Measurements from ENCODE around the gene DNER. TPM values are rescaled to one million over a fixed set of nuclear protein-coding genes. Genes with fewer than 3 reads are reported as not detected.

DNER gene
- polyA plus RNA-seq, 1 donor (not counting 4 experiments of a cell fraction or from before 2014, with no cell fraction given) = 8.5 TPM

DNA sequence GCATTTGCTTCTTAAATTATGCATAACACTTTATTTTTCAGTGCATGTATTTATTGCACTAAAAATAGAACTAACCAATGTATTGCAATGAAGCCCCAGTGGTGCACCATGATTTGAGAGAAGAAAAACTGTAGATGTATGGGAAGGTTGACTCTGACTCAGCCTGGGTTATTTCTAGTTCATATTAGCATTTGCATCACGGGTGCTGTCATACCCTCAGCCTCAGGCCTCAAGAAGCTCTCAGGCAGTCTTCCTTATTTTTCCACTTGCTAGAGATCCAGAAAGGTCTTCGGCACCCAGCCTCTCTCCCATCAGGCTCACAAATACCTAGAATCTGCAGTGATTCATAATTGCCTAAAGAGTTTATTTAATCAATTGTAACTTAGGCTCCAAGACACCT is 148.0 kb downstream of the DNER start:
- Histone ChIP-seq H3K9me3 (ENCODE audit: control insufficient read depth, low read depth, low read length) (no peaks in the 10 kb centered on the region), H3K4me2 (ENCODE audit: control insufficient read depth, extremely low read depth, insufficient read depth, low read depth, low read length) (no peak overlapping the region), H3K9me1 (ENCODE audit: control insufficient read depth, extremely low read depth, insufficient read depth, low read length) (no peaks in the 10 kb centered on the region), H2AFZ (ENCODE audit: control insufficient read depth, low read length) (no peak overlapping the region), H3K9ac (ENCODE audit: control insufficient read depth, extremely low read depth, insufficient read depth, low read length) (no peak overlapping the region), H3K4me1 (ENCODE audit: control insufficient read depth, extremely low read depth, insufficient read depth, low read length) (no peaks in the 10 kb centered on the region), H3K27ac (ENCODE audit: control insufficient read depth, insufficient read depth, low read length) (no peak overlapping the region), H4K20me1 (ENCODE audit: control insufficient read depth, extremely low read depth, insufficient read depth, low read length) (no peaks in the 10 kb centered on the region), H3K36me3 (ENCODE audit: control insufficient read depth in 2 of 2, extremely low read depth in 1 of 2, insufficient read depth in 2 of 2, low read length in 2 of 2) (no peaks in the 10 kb centered on the region), H3K79me2 (ENCODE audit: control insufficient read depth, insufficient read depth, low read length) (no peaks in the 10 kb centered on the region), H3K4me3 (ENCODE audit: control insufficient read depth in 2 of 3, extremely low read depth in 1 of 3, insufficient read depth in 2 of 3, low read depth in 1 of 3, low read length in 3 of 3) (no peak overlapping the region), H3K27me3 (ENCODE audit: control insufficient read depth, extremely low read depth, insufficient read depth, low read length) (no peaks in the 10 kb centered on the region)
- DNase-seq (ENCODE audit: low read depth, low spot score) (no peak), FAIRE-seq (no peak)
- dilution Hi-C loops (cut with MboI; ENCODE audit: extremely low pct_ligation_motif_present, low sequenced_read_pairs) = no loop called here
- no peak for TF ChIP-seq EZH2 (IDR thresholded peaks at IDR 0.05; ENCODE audit: low read length)
- TF ChIP-seq, protein P1, sequence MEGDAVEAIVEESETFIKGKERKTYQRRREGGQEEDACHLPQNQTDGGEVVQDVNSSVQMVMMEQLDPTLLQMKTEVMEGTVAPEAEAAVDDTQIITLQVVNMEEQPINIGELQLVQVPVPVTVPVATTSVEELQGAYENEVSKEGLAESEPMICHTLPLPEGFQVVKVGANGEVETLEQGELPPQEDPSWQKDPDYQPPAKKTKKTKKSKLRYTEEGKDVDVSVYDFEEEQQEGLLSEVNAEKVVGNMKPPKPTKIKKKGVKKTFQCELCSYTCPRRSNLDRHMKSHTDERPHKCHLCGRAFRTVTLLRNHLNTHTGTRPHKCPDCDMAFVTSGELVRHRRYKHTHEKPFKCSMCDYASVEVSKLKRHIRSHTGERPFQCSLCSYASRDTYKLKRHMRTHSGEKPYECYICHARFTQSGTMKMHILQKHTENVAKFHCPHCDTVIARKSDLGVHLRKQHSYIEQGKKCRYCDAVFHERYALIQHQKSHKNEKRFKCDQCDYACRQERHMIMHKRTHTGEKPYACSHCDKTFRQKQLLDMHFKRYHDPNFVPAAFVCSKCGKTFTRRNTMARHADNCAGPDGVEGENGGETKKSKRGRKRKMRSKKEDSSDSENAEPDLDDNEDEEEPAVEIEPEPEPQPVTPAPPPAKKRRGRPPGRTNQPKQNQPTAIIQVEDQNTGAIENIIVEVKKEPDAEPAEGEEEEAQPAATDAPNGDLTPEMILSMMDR (optimal IDR thresholded peaks at IDR 0.05 in 1 of 3, IDR thresholded peaks at IDR 0.05 in 1 of 3, conservative IDR thresholded peaks at IDR 0.05 in 1 of 3; ENCODE audit: extremely low read depth in 1 of 3, insufficient read depth in 2 of 3, low read length in 3 of 3) = no peak

DNA sequence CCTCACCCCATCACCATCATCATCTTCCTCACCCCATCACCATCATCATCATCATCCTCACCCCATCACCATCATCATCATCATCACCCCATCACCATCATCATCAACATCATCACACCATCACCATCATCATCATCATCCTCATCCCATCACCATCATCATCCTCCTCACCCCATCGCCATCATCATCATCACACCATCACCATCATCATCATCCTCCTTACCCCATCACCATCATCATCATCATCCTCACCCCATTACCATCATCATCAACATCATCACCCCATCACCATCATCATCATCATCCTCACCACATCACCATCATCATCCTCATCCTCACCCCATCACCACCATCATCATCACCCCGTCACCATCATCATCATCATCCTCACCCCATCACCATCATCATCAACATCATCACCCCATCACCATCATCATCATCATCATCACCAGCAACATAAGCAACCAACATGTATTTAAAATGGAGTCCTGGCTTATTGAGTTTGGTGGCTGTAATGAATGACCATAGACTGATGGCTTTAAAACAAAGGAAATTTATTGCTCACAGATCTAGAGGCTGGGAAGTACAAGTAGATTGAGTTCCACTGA is 150.0 kb downstream of the DNER start:
- H3K9me3 ChIP-seq (ENCODE audit: control insufficient read depth, low read depth, low read length) = no peaks in the 10 kb centered on the region
- H4K20me1 ChIP-seq (ENCODE audit: control insufficient read depth, extremely low read depth, insufficient read depth, low read length) = no peaks in the 10 kb centered on the region
- dilution Hi-C loops (cut with MboI; ENCODE audit: extremely low pct_ligation_motif_present, low sequenced_read_pairs) = no loop called here
- no peak for FAIRE-seq
- H3K4me1 ChIP-seq (ENCODE audit: control insufficient read depth, extremely low read depth, insufficient read depth, low read length) = no peaks in the 10 kb centered on the region
- no peak for DNase-seq (ENCODE audit: low read depth, low spot score)
- H3K9ac ChIP-seq (ENCODE audit: control insufficient read depth, extremely low read depth, insufficient read depth, low read length) = no peak overlapping the region
- H2AFZ ChIP-seq (ENCODE audit: control insufficient read depth, low read length) = no peak overlapping the region
- no peaks in the 10 kb centered on the region for H3K36me3 ChIP-seq (ENCODE audit: control insufficient read depth in 2 of 2, extremely low read depth in 1 of 2, insufficient read depth in 2 of 2, low read length in 2 of 2)
- H3K9me1 ChIP-seq (ENCODE audit: control insufficient read depth, extremely low read depth, insufficient read depth, low read length) = no peaks in the 10 kb centered on the region
- no peaks in the 10 kb centered on the region for H3K27me3 ChIP-seq (ENCODE audit: control insufficient read depth, extremely low read depth, insufficient read depth, low read length)
- no peak overlapping the region for H3K4me3 ChIP-seq (ENCODE audit: control insufficient read depth in 2 of 3, extremely low read depth in 1 of 3, insufficient read depth in 2 of 3, low read depth in 1 of 3, low read length in 3 of 3)
- H3K27ac ChIP-seq (ENCODE audit: control insufficient read depth, insufficient read depth, low read length) = no peak overlapping the region
- no peak overlapping the region for H3K4me2 ChIP-seq (ENCODE audit: control insufficient read depth, extremely low read depth, insufficient read depth, low read depth, low read length)
- no peak for TF ChIP-seq EZH2 (IDR thresholded peaks at IDR 0.05; ENCODE audit: low read length)
- TF ChIP-seq, protein P1 (optimal IDR thresholded peaks at IDR 0.05 in 1 of 3, IDR thresholded peaks at IDR 0.05 in 1 of 3, conservative IDR thresholded peaks at IDR 0.05 in 1 of 3; ENCODE audit: extremely low read depth in 1 of 3, insufficient read depth in 2 of 3, low read length in 3 of 3) = no peak
- no peaks in the 10 kb centered on the region for H3K79me2 ChIP-seq (ENCODE audit: control insufficient read depth, insufficient read depth, low read length)

Measured in keratinocyte (primary cell).